Left renal cortex interstitium (tissue), 4 donors: ENCODE data around the gene GEMIN5. TPM values are rescaled to one million over a fixed set of nuclear protein-coding genes. Genes with fewer than 3 reads are reported as not detected.

Experiments
- DNase-seq, 4 donors: peaks; one replicate each; pipeline ENCODE4 v3.0.0-alpha.2; 2013; ENCODE audit warnings: low read depth in 4 of 4, low spot score in 2 of 4, missing footprints in 1 of 4
- polyA plus RNA-seq, 4 donors: library from polyadenylated mRNA; unstranded; fragments of 120-200 nt; gene quantifications; one replicate each; pipeline ENCODE4 v1.2.1, GENCODE V29; 2013; ENCODE audit not compliant: insufficient read length in 4 of 4

GEMIN5 gene
- polyA plus RNA-seq, 4 donors = 19.2 to 21.7 (median 20.5) TPM

GRCh38 chr5:154895606-154896561 is 42.1 kb downstream of the GEMIN5 start:
- no peak for DNase-seq

GRCh38 chr5:154893381-154893780 is 44.6 kb downstream of the GEMIN5 start:
- no peak for DNase-seq

DNA sequence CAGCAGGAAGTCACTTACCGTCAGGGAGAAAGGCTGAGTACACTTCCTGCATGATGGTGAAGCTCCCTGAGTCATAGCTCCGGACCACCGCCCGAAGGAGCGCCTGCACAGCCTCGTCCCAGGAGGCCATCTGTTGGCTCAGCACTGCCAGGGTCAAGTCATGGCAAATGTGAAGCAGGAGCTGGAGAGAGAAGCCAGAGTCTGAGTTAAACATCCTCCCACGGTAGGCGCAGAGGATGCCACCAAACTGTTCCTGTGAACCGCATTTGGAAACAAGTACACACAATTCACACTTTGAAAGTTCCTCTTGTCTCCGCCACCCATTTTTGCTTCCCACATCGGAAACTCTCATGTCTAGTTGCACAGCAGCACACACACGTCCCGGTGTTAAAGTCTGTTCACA is 45.6 kb downstream of the GEMIN5 start:
- no peak for DNase-seq

- no peak for DNase-seq
These were observed 52.6 kb downstream of the GEMIN5 start for GRCh38 chr5:154885439-154885838.

DNA sequence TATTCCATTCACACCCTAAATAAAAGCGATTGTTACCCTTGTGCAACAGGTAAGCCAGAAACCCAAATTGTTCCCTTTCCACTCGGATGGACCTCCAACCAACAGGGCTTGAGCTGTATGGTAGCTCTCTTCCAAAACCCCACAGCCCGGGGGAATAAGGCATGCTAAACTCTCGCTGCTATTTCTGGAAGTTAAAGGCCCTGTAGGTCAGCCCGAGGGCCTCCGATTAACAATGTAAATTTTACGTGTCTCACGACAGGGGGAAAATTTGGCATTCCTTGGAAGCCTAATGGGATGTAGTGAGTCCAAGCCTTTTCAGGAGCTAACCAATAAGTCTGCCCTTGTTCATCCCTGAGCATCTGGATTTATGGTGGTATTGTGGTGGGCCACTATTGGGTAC is 53.6 kb downstream of the GEMIN5 start:
- no peak for DNase-seq

GRCh38 chr5:154881986-154882385 is 56.0 kb downstream of the GEMIN5 start:
- no peak for DNase-seq

- no peak for DNase-seq
These were observed 59.2 kb downstream of the GEMIN5 start for GRCh38 chr5:154878642-154879335.

DNA sequence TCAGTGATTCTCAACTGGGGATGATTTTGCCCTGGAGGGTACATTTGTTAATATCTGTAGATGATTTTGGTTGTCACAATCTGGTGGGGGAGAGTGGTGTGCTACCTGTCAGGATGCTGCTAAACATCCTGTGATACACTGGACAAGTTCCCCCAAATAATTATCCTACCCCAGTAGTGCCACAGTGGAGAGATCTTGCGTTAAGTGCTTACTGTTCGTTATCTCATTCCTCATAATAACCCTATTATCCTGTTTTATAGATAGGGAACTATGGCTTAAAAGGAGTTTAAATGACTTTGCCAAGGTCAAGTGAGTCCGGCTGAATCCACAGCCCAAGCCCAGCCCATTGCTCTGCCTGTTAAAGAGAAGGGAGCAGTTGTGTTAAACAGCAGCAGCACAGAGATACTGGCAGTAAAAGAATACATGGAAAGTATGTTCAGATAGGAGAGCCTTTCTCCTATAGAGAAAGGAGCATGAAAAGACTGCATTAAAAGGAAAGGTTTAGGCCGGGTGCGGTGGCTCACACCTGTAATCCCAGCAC is 64.2 kb downstream of the GEMIN5 start:
- no peak for DNase-seq

DNA sequence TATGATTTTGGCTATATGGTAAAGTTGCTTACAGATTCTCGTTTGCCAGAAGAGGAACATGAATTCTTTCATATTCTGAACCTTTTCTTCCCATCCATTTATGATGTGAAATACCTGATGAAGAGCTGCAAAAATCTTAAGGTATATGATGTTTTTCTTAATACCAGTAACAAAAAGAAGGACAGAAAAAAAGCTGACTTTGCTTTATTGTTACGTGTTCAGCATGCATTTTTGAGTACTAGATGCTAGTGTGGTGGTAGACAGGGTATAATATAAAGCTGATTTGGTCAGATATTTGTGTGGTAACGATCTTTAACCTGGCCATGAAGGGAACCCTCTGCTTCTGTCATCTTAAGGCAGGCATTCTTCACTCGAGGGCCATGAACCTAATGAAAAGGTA is 66.3 kb downstream of the GEMIN5 start:
- DNase-seq = no peak

GRCh38 chr5:154868702-154869101 is 69.3 kb downstream of the GEMIN5 start:
- no peak for DNase-seq

DNA sequence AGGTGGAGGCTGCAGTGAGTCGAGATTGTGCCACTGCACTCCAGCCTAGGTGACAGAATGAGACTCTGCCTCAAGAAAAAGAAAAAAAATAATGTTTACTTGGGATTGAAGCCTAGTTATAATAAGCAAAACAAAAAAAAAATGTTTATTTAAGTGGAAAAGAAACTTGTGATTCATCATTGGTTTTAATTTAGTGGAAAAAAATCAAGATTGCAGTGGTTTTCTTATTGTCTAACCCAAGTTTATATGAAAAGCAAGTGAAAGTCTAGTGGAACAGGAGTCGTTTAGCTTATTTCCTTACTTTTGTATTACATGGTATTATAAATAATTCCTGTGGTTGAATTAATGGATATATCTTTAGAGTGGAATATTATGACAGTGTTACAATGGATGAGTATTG is 71.2 kb downstream of the GEMIN5 start:
- DNase-seq = no peak

DNA sequence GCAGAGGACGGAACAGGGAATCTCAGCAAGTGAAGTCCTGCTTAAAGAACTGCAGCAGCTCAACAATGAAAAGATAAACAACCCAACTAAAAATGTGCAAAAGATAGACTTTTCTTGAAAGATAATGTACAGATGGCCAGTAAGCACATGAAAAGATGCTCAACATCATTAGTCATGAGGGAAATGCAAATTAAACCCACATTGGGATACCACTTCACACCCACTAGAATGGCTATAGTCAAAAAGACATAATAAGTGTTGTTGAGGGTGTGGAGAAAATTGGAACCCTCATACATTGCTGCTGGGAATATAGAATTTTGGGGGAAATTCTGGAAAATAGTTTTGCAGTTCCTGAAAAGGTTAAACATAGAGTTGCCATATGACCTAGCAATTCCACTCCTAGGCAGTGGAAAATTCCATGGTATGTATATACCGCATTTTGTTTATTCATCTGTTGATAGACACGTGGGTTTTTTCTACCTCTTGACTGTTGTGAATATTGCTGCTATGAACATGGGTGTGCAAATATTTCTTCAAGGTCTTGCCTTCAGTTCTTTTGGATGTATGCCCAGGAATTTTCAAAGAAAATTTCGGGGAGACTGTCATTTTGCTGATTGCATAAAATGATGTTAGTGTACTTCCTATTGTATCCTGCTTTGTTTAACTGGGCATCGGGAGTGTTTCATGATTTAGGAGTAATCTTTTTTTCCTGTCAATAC is 72.4 kb downstream of the GEMIN5 start:
- no peak for DNase-seq

- no peak for DNase-seq
These were observed 74.5 kb downstream of the GEMIN5 start for GRCh38 chr5:154863291-154864080.

GRCh38 chr5:154862766-154863165 is 75.2 kb downstream of the GEMIN5 start:
- no peak for DNase-seq

- no peak for DNase-seq
These were observed 76.1 kb downstream of the GEMIN5 start for GRCh38 chr5:154861946-154862345.

DNA sequence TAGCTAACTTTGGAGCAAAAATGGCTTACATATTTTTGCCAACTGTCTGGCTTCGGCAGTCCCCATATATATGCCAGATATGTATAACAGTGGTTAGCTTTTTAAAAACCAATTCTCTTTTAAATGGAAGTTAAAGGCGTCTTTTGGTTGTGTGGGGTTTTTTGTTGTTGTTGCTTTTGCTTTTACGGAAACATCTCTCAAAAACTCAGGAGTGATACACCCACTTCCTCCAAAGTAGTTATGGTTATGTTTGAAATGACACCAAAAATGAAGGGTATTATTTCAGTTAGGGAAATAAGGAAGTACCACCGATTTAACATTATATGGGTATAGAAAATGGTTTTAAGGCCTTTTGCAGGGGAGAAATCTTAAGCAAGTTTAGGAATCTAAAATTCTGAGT is 77.2 kb downstream of the GEMIN5 start:
- no peak for DNase-seq

DNA sequence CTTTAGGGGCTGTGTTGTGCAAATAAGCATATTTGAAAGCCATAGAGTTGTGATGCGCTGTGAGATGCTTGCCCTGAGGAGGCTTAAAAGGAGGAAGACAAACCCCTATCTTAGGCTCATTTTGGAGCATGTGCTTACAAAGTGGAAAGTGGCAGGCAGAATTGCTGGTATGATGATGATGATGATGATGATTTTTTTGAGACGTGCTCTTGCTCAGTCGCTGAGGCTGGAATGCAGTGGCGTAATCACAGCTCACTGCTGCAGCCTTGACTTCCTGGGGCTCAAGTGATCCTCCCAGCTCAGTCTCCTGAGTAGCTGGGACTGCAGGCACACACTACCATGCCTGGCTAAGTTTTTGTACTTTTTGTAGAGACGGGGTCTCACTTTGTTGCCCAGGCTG is 77.9 kb downstream of the GEMIN5 start:
- no peak for DNase-seq

GRCh38 chr5:154858972-154859871 is 78.8 kb downstream of the GEMIN5 start:
- DNase-seq = peak in 2 of 4 donors; percentile 19
